ENCODE results near the gene DNAJC11.
A peak's percentile ranks its signal among the peaks of the same experiment; 100 is the strongest.

The DNAJC11 gene

DNA sequence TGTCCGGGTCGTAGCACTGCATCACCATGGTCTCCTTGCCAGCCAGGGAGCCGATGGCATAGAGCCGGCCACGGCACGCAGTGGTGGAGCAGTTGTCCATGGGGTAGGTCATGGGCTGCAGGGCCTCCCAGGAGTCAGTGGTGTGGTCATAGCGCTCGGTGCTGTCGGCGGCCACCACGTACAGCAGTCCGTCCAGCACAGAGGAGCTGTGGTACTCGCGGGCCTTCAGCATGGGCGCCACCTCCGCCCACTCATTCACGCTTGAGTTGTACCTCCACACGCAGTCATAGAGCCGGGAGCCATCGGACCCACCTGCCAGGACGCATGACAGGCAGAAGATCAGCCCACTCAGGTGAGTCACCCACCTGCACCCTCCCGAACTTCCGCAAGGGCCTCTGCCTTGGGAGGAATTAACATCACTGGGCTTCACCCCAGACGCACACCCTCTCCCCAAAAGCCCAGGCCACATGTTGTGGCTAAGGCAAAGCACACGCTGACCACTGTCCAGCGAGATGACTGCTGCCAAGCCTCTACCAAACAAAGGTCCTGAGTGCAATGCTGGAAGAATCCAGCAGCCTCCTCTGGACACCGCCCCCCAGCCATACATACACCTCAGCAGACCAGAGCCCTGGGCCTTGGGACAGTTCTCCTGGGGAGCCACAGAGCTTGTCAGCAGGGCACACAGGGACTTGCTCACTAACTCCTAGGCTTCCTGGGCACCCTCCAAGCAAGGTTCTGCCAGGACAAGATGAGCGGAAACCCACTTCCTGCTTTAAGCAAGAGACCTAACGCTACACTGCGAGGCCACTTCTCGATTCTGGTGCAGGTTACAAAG lies 102.3 kb downstream of the DNAJC11 start:
- no peak for DNase-seq (ENCODE audit: low spot score)

DNA sequence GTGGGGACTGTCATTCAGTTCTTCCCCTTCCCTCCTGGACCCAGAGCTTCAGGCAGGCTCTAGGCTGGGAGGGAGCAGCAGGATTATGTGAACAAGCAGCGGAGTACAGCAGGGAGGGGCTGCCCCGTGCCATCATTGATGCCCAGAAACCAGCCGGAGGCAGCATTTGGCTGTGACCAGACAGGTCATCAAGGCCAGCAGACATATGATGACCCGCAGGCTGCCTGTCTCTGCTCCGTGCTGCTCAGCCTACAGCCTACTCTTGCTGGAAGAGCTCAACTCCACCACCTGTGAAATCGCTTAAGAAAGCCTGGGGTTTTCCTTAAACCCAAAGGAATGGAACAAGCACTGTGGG lies 103.9 kb downstream of the DNAJC11 start:
- no peak for DNase-seq (ENCODE audit: low spot score)

- DNase-seq (ENCODE audit: low spot score): no peak
These were observed 104.5 kb downstream of the DNAJC11 start for GRCh38 chr1:6596886-6597776.

DNA sequence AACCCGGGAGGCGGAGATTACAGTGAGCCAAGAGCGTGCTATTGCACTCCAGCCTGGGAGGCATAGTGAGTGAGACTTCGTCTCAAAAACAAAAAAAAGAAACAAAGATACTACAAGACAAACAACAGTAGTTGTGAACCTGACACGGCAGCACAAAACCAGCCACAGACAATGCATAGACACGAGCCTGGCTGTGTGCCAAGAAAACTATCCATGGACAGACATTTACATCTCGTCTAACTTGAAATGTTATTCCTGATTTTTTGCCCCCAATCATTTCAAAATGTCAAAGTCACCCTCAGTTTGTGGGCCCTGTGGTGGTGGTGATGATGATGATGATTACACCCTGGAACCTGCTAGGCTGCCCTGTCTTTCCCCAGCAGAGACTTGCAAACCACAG lies 105.3 kb downstream of the DNAJC11 start:
- no peak for DNase-seq (ENCODE audit: low spot score)

- no peak for DNase-seq (ENCODE audit: low spot score)
These were observed 106.5 kb downstream of the DNAJC11 start for GRCh38 chr1:6594977-6595740.

DNA sequence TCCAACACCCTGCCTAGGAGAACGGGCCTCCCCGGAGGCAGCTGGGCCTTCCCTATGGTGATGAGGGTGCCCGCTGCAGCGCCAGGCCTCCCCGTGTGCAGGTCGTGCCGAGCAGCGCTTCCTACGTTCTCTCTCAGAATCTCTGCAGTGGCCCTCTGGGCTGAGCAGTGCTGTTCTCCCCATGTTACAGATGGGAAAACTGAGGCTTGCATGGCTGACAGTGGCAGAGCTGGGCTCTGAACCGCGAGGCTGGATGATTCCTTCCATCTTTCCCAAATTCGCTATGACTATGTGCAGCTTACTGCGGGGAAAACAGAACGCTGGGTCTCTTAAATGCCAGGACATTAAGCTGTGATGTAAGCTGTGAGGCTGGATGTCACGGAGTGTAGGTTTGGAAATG lies 107.8 kb downstream of the DNAJC11 start:
- no peak for DNase-seq (ENCODE audit: low spot score)

GRCh38 chr1:6592865-6593593 lies 108.6 kb downstream of the DNAJC11 start:
- DNase-seq (ENCODE audit: low spot score): no peak

GRCh38 chr1:6592441-6592840 lies 109.2 kb downstream of the DNAJC11 start:
- no peak for DNase-seq (ENCODE audit: low spot score)

DNA sequence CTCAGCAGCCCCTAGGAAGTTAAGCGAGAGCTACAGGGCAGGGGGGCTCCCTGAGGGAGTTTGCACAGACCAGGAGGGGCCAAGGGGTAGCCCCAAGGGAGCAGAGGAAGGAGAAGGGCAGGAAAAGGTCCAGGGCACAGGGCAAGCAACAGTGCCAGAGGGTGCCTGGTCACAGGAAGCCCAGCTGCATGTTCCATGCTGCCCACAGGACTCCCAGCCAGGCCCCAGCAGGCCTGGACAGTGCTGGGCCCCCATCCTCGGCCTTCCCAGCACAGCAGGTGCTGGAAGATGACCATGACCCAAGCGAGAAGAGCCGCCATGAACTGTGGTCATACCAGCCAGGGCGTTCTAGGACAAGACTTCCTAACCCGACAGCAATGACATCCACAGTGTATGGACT lies 110.0 kb downstream of the DNAJC11 start:
- DNase-seq (ENCODE audit: low spot score): no peak

GRCh38 chr1:6591222-6591621 lies 110.4 kb downstream of the DNAJC11 start:
- DNase-seq (ENCODE audit: low spot score): no peak

DNA sequence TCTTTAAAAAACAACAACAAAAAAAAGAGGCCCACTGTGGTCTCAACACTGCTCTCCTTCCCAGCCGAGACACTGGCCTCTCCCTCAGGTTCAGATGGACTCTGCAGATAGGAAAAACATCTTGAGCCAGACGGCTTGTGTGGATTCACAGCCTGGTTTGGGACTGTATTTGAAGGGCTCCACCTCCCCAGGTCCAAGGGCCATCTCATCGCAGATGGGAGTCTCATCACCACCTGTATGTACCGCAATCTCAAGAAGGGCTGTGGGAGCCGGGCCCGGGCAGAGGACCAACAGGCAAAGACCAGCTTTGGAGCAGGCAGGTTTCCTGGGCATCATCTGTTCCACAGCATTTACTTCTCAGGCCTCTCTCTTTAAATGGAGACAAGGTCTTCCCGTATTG lies 111.6 kb downstream of the DNAJC11 start:
- DNase-seq (ENCODE audit: low spot score): no peak

GRCh38 chr1:6588893-6589520 lies 112.6 kb downstream of the DNAJC11 start:
- DNase-seq (ENCODE audit: low spot score): peak; percentile 12

GRCh38 chr1:6588128-6588892 lies 113.3 kb downstream of the DNAJC11 start:
- no peak for DNase-seq (ENCODE audit: low spot score)

DNA sequence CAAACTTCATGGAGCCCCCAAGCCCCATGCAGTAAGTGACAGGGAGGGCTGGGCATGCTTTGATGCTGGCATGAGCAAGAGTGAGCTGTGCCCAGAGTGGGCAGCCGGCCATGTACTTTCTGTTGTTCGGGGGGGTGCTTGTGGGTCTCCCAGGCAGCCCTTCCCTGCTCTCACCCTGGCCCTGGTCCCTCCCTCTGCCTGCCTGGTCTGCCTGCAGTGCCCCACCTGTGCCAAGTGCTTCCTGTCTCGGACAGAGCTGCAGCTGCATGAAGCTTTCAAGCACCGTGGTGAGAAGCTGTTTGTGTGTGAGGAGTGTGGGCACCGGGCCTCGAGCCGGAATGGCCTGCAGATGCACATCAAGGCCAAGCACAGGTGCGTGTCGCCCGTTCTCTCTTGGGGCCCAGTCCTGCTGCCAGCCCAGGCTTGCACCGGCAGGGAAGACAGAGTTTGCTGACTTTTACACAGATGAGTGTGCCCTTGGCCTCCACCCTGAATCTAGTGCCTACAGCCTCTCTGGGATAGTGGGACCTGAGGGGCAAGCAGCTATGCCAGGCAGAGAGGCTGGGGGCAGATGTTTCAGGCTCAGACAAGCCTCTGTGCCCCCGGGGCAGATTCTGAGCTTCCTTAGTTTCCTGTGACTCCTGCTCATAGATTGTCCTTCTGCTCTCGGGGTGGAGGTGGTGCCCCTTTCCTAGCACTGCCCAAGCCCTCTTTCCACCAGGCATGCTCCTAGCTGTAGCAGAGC lies 114.2 kb downstream of the DNAJC11 start:
- no peak for DNase-seq (ENCODE audit: low spot score)

GRCh38 chr1:6586404-6586816 lies 115.2 kb downstream of the DNAJC11 start:
- no peak for DNase-seq (ENCODE audit: low spot score)

GRCh38 chr1:6585841-6586240 lies 115.8 kb downstream of the DNAJC11 start:
- DNase-seq (ENCODE audit: low spot score): no peak

DNA sequence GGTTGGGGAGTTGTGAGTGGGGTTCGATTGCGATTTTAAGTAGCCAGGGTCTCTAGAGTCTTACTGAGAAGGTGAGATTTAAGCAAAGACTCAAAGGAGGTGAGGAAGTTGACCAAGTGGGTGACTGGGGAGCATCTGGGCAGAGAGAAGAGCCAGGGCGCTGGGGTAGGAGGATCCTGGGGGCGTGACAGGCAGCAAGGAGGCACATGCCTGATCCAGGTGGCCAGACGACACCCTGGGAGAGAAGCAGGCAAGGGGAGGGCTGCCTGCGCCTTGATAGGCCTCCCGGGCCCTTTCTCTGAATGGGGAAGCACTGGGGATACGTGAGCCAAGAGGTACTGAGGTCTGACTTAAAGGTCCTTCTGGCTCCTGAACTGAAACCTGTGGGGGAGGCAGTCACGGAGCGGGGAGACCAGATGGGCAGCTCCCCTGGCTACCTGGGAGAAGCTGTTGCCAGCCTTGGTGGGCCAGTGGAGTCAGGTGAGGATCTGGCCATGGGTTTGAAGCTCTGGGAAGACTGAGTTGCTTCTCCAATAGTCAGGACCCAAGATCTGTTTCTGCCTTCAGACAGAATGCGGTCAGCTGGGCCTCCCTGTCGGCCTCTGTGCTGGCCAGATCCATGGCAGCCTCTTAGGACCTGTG lies 116.4 kb downstream of the DNAJC11 start:
- no peak for DNase-seq (ENCODE audit: low spot score)
